Activated T-cell treated with anti-CD3 and anti-CD28 coated beads for 48 hours (primary cell): ENCODE data around the gene NR4A2.

Experiments used
- DNase-seq: peaks from one replicate; pipeline ENCODE4 v3.0.0-alpha.2; 2020; ENCODE audit warnings: low read depth

Gene NR4A2

DNA sequence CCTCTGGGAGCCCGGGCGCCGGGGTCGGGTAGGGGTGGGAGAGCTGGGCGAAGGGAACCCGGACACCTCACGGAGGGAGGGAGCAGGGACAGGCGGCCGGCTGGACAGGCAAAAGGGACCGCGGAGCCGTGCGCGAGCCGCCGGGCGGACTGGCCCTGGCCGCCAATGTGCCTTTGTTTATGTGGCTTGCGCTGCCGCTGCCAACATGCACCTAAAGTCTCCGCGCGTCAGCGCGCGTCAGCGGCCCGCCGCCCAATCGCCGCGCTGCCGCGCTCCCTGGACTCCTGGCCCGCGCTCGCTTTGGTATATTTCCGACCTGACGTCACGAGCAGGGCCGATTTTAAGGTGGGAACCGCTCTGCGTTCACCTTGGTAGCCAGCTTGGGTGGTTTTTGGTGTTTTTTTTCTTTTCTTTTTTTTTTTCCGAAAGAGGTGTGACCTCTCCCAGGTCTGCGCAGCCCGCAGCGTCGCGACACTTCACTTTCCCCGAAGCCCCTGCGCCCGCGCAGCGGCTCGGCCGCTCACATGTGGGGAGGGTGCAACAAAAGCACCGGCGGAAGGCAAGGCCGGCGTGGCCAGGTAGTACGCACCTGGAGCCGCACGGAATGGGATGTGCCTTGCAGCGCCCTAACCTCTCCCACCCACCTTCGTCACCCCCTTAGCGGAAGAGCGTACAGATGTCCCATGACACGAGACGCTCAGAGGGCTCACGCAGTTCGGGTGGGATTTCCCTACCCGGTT is at the start of gene NR4A2:
Gene NR4A2, minus strand, starts transcription at position 188 of the 740 bp plus-strand sequence. CDS start 2,535 bp downstream, outside the sequence.
- peak; percentile 85 for DNase-seq

DNA sequence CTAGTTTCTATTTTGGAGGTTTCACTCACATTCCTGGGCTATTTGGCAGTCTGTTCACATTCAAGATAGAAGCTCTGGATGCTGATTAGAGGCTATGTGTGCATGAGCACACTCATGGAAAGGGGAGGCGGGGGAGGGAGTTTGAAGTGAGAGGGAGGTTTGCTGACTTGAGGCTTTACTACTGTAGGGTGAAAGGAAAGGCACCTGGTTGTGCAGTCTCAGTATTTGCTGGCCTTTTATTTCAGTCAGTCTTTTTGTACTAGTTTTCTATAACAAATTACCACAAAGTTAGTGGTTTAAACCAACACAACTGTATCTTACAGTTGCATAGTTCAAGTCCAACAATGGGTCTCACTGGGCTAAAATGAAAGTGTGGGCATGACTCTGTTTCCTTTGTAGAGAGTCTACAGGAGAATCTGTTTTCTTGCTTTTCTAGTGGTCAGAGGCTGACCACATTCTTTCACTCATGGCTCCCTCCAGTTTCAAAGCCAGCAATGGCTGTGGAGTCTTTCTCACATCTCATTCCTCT is 47.7 kb upstream of the NR4A2 start:
- DNase-seq = no peak

DNA sequence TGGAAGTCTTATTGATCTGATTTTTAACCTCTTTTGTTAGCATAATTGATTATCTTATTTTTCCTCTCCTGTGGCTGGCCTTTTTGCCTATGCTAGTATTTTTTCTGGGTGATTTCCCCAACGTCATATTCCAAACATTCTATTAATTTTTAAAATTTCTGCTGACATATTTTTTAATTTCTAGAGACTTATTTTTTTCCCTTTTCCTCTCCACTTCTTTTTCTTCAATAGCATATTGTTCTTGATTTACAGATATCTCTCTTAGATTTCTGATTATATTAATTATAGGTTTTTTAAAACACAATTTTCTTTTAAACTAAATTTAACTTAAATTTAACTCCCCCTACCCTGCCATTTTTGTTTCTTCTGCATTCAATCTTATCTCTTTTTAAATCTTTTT is 47.2 kb upstream of the NR4A2 start:
- no peak for DNase-seq

DNA sequence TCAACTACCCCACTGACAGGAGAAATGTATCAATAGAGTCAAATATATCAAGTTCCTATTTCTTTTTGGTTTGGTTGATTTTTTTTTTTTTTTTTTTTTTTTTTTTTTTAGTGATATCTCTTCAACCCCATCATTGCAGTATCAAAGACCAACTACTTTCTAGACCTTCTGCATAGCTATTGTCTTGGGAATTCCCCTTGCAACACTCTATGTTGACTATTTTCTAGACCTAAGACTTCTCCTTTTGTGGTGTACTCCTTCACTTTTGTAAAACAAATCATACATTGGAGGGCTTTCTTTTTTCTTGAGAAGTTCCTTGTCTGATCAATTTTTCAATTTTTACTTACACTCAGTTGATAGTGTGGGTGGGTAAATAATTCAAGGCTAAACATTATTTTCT is 46.5 kb upstream of the NR4A2 start:
- no peak for DNase-seq

DNA sequence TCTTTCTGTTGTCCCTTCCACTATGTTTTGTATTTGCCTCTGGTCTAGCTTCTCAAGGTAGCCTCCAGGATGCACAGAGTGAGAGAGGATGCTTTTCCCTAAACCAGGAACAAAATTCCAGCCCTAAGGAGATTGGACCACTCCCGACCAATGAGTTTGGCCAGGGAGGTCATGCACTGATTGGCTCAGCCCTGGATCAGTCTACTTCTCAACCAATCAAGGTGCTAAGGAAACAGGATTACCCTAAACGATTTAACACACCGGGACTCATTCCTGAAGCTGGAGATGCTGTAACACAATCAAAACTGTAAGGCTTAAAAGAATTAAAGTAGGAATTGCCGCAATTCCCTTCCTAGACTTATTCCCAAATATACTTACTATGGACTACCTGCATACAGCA is 34.2 kb upstream of the NR4A2 start:
- DNase-seq = no peak

DNA sequence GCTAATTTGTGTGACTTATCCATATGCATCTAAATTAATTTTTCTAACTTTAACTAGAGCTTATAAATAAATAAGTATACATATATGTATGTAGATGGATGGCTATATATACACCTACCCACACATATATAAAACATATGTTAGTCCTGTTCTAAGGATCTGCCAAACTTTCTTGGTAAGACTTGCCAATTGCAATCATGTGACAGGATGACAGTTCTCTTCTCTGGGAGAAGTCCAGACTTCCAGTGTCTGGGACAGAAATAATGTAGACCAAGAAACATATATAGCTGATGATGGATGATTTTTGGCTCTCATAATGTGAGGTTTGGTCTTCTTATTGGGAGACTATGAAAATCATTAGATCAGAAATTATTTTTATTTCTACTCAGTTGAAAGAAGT is 30.6 kb upstream of the NR4A2 start:
- DNase-seq = no peak

DNA sequence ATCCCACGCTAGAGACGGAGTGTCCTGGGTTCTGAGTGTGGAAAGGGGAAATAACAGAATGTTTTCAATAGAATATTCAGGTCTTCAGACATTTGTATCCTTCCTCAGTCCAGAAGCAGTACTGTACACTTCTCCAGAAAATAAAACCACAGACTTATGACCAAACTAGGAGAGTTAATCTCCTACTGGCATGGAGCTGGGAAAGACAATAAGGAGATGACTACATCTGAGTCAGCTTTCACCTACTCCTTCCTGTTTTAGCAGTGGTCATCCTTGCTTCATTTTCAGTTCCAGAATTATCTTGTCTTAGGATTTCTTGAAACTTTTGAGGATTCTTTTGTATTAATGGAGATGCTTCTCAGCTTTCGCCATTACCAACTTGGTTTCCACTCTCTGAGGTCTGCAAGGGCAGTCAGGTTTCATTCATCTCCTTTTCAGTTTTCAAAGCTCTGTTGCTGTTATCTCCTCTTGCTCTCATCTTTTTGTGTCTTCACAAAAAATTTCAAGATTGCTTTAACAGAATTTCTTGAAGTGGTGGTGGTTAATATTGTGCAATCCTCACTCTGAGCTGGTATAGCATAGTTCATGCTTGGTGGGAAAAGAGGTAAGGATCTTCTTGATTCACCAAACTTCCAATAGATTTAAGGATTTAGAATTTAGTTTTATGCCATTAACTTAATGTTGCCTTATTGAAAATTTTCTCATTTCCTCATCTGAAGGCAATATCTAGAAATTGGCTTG is 23.7 kb upstream of the NR4A2 start:
- no peak for DNase-seq

DNA sequence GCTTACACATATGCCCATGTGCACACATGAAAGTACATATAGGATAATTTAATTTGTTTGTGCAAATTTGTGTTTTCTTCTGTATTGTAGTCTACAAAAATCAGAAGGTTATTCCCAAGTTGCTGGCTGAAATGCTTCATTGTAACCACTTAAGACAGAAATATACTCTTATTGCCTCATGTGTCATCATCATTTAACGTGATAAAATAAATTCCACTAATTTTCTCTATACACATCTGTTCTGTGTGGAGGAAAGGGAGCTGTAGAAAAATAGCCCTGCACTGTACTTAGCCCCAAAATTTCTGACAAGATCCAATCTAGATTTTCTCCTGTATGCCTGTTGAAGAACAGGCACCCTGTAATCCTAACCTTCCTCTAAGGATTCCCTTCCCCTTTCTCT is 20.4 kb upstream of the NR4A2 start:
- no peak for DNase-seq

DNA sequence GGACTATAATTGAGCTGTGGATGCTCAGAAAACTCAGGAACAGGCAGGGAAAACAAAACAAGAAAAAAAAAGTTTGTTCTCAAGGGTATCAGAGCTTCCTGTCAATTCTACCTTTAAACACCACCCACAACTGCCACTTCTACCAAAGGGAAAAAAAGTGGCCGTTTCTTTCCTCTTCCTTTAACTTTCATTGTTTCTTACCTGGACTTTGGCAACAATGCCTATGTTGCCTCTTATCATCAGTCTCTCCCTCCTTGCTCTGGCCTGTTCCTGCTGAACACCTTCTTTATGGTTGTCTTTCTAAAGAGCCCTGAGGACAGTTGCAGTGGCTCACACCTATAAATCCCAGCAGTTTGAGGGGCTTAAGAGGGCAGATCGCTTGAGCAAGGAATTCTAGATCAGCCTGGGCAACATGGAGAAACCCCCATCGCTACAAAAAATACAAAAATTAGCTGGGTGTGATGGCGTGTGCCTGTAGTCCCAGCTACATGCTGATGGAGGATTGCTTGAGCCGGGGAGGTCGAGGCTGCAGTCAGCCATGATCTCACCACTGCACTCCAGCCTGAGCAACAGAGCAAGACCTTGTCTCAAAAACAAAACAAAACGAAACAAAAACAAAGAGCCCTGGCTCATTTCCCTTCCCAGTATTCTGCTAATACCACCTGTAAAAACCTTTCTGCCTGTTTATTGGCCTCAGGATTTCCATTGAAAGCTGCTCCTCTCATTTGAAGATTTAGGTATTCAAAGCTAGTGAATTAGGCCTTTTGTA is 18.0 kb upstream of the NR4A2 start:
- no peak for DNase-seq

DNA sequence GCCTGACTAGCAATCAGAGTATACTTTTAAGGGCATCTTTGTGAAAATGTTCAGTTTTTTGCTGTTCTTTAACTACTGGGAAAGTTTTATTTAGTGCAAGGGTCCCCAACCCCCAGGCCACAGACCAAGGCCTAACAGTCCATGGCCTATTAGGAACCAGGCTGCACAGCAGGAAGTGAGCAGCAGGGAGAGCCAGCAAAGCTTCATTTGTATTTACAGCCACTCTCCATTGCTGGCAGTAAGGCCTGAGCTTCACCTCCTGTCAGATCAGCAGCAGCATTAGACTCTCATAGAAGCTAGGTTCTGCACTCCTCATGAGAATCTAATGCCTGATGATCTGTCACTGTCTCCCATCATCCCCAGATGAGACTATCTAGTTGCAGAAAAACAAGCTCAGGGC is 17.1 kb upstream of the NR4A2 start:
- no peak for DNase-seq

DNA sequence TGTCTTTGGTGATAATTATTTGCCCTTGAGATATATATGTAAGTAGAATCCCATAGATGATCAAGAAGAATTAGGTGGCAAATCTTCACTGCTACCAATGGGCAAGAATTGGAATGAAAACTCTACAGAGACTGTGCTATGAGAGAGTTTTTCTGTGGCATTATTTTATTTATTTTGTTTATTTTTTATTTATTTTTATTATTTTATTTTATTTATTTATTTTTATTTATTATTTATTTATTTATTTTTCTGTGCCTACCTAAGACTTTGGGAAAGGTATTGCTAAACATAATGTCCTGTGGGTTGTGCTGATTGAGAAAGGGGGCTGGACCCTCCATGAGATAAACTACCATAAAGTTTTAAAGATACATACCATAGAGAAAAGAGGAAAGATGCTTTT is 16.6 kb upstream of the NR4A2 start:
- DNase-seq = no peak

DNA sequence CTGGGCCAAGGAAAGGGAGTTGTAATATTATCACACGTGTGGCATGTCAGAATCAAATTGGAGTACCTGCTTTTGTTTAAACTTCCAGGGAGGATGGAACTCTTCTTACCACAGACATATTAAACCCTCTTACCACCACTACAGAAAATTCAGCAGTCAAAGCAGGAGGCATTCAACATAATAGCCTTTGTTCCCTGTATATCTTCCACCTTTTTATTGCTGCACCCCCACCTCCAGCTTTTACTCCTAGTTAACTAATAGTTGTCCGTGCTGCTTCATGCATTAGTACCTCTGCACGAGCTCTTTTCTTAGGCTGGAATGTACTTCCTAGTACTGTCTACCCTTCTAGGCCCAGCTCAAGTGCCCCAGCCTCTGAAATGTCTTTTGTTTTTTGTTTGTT is 14.9 kb upstream of the NR4A2 start:
- DNase-seq = no peak

DNA sequence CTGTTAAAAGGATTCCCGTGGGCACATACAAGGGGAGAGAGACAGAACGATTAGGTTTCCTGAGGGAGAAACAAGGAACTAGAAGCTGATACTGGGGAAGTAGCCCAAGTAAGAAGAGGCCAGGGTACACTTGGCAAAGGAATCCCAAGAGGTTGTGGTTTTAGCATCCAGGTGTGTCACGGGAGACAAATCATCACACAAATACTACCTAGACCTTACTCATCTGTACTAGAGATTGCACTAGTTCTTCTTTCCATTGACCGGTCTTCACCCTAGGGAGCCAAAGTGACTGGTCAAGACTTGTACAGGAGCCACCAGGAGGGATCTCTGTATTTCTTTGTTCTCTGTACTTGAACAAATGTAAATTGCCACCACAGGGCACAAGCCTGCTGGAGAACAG is 14.2 kb upstream of the NR4A2 start:
- no peak for DNase-seq

DNA sequence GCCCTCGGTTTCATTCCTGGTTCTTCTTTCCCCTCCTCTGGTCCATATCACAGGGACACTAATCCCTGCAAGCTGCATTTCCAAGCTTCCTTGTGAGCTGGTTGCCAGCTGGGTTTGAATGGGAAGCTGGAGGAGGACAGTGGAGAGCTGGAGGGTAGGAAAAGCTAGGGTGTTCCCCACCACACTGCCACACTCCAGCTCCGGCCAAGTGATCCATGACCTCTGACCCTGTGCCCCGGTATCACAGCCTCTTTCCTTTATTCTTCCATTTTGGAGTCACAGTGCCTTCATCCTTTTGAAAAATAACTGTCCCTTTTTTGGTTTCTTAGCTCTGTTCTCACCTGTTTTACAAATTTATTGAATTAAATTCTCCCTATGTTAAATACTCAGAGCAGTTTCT is 13.1 kb upstream of the NR4A2 start:
- no peak for DNase-seq

DNA sequence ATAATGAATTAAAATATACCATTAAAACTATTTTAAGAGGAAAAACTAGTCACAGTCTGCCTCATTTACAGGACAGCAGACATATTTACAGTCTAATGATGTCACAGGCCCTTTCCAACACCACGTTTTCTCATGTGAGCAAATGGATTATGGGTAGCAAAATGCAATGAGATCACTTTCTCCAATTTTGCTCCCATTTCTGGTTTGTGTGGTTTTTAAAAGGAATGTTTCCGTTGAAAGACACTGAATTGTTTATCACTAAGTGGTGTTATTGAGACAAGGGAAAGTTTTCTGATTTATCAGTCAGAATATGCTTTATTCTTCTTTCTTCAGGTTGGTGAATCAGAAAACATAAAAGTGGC is 11.4 kb upstream of the NR4A2 start:
- DNase-seq = no peak

DNA sequence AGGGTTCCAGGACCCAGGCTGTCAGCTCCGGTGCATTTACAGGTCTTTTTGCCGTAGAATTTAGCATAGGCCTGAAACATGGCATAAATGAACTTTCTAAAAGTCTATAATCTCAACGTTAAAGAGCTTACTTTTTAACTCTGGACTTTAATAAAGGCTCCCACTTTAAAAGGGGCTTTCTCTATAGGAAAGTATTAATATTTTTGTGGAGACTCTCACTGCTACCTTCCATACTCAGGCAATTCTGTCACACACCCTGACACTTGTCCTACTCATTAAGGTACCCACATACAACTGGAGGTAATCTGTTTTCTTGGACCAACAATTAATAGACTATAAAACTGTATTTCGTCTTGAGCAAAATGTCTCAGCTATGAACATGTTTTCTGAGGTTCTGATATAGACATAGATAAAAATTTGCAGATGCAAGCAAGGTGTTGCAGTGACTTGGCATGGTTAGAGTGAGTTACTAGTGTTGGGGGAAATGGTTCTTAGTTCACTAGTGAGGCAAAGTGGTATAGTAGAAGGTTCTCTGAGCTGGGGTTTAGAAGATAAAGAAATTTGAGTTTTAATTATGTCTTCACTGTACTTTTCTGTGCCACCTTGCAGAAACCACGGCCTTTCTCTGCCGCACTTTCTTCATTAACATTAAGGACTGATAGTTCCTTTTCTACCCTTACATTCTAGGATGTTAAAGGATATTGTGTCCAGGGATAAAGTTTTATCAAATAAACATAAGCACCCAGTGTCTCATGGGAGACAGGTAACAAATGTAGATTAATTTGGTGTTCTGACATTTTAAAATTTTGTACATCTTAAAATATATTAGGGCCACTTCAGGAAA is 10.8 kb upstream of the NR4A2 start:
- no peak for DNase-seq

DNA sequence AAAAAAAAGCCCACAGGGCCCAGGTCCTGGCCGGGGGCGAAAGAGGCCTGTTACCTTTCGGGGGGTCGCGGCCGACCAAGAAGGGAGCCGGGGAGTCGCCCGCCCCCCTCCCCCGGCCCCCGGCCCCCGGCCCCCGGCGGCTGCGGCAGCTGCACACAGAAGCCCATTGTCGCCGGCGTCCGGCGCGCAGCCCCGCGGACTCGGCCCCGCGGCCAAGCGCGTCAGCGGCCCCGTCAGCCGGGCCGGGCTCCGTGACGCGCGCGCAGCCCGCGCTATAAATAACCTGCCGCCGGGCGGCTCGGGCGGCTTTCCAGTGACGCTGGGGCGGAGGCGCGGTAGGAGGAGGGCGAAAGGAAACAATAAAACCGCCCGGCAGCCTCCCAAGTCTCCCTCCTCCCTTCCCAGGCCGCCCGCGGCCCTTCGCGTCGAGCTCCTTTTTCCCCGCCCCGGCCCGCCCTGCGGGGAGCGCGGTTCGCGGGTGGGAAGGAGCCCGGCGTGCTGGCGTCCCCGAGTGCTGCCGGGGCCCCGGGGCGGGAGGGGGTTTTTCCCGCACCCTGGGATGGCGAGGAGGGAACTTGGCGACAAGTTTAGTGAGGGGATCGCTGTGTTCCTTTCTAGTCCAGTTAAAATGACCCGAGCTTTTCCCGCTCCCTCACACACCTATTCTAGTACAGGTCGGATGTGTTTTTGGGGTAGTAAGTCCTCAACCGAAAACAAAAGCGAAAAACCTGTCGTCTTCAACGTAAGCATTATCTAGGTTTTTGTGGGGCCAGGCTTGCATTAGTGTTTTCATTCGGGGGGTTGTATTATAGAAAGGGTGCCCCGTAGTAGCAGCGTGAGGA is 10.0 kb upstream of the NR4A2 start:
- peak; percentile 85 for DNase-seq

DNA sequence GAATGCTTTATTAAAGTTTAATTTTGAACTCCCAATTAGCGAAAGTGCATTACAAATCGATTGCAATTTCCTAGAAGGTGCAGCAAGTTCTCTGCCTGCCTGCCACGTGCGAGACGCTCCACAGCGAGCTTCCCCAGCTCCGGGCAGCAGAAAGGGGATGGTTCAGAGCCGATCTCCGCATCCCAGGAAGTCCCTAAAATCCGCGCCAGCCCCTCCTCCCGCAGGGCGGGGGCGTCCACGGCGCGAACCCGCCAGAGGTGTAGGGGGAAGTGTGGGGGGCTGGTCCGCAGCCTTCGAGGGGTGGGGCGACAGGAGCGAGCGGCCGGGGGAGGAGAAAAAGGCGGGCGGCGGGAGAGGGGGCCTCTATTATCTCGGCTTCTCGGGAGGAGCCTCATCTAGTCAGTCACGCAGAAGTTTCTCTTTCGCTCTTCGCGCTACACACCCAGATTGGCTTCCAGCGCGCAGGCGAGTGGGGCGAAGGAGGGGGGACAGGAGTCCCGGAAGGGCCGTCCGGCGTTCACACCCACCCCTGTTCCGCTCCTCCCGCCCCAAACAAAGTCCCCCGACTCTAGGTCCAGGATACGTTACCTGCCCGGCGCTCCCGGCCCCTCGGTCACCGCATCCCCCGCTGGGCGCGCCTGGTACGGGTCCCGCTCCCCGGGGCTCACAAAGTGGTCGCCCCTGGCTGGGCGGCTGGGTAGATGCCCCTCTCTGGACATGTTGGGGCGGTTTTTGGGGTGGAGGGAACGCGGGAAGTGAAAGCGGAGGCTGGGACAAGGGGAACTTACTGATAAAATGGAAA is 9.1 kb upstream of the NR4A2 start:
- peak; percentile 85 for DNase-seq

DNA sequence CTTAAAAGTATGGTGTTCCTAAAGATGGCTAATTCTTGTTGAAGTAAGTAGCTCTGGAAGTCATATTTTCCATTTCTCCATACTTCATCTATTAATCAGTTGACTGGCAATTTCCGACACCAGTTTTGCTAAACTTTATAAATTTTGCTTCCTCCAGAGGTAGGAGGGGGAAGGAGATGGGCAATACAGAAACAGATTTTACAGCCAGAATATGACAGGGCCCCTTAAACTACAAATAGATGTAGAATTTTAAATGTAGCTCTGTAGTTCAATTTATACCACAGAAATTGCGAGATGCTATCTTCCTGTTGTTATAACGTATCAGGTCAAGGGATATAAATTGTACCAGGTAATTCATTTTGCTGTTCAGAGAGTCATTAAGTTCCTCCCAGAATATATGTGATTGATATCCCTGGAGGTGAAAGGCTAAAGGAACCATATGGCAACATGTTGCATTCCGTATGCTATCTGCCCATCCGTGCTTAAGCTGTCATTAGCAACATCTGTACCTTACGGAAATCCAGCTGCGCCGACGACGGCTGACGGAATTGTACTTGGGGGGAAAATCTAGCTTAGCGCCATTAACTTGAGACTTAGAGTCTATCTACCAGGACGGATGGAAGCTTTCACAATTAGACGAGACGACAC is 8.4 kb upstream of the NR4A2 start:
- no peak for DNase-seq

DNA sequence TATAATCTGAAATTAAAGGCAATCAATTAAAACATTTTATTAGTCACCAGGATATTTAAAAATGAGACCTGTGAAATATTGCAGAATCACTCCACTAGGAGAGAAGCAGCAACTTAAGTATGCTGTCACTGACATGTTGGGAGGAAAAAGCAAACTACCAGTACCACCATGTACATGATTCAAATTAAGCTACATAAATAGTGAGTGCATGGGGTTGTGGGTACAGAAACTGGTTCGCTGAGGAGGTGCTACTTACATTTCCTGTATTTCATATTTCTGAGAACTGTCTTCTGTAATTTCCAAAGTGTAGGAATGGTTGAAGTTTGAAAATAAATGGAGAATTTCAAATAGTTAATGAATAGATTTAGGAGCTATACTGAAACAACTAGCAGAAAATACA is 7.9 kb upstream of the NR4A2 start:
- DNase-seq = no peak
